Lower leg skin (tissue), 4 donors: Measurements from ENCODE around the gene BIN2. TPM values are rescaled to one million over a fixed set of nuclear protein-coding genes. Genes with fewer than 3 reads are reported as not detected.
A peak's percentile ranks its signal among the peaks of the same experiment; 100 is the strongest.

ENCODE experiments used
- DNase-seq, 2 donors: peaks; one replicate each; pipeline ENCODE4 v3.0.0-alpha.2; 2019; ENCODE audit warnings: low spot score in 2 of 2
- H3K4me3 ChIP-seq: fragments of 200-600 bp; sonication (generic); 2 replicates; pipeline ENCODE4 v1.5.1; 2017; ENCODE audit warnings: mild to moderate bottlenecking, low read depth; ENCODE audit not compliant: poor library complexity, severe bottlenecking
- POLR2A ChIP-seq, 2 donors: fragments of 450-650 bp; IDR thresholded peaks; one replicate each; pipeline ENCODE4 v1.6.1; 2016 to 2017; ENCODE audit warnings: antibody characterized with exemption in 2 of 2, mild to moderate bottlenecking in 1 of 2, moderate library complexity in 1 of 2
- WGBS, 2 donors: methylation state at CpG; one replicate each; pipeline ENCODE4 v1.1.5; 2018; 5-methylcytosine and 5-hydroxymethylcytosine counted together
- intact Hi-C: fragments of 100-400 bp; cut with DNase I; formaldehyde crosslinking; loops from one replicate; pipeline ENCODE4 v1.15.0; 2023; ENCODE audit warnings: low total_unique reads
- total RNA-seq, 4 donors: library from RNA; depleted of rRNA; stranded (reverse); fragments of >200 nt; gene quantifications; one replicate each; pipeline ENCODE4 v1.1.0, GENCODE V29; 2016
- TF ChIP-seq, protein P1 (sequence below), 3 donors: fragments of 450-650 bp; IDR thresholded peaks; one replicate each; pipeline ENCODE4 v1.5.1; 2016; ENCODE audit warnings: antibody characterized with exemption in 3 of 3, mild to moderate bottlenecking in 3 of 3, moderate library complexity in 2 of 3

Gene BIN2
- total RNA-seq = 1 to 10 TPM in 1 of 4 donors, under 1 TPM in 3; 0.38 to 2.4 (median 0.94) TPM

DNA sequence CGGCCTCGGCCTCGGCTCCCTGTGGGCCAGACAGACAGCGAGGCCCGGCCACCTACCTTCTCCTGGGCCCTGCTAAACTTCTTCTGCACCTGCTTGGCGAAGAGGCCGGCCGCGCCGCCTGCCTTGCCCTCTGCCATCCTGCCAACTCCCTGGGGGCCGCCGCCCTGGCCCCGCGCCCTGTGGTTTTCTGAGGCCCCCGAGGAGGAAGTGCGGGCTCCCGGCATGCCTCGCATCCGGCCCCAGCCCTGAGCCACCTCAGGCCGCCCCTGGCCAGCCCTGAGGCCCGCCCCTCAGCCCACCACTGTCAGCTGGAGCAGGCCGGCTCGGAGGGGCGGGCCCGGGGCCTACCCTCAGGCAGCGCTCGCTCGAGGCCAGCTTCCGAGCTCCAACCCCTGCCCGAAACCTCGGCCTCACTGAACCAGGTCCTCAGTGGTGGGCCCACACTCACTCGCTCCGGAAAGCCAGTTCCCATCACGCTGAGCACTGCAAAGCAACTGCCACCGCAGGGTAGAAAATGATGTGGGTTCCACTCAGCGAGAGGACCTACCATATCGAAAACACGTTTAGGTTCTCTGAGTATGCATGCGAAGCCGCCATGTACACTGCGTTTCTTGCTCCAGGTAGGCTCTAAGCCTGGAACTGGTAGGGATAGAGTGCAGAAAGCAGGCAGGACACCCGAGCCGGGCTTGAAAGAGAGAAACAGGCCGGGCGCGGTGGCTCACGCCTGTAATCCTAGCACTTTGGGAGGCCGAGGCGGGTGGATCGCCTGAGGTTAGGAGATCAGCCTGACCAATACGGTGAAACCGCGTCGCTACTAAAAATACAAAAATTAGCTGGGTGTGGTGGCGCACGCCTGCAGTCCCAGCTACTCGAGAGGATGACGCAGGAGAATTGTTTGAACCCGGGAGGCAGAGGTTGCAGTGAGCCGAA is at the start of gene BIN2:
Gene BIN2, minus strand, starts transcription at position 209 of the 930 bp plus-strand sequence. Its CDS starts 72 bp downstream, at position 137.
- WGBS, 2 donors = 90 to 91% methylated on average over 50 to 60 of the region's 60 CpGs
- peak in 1 of 2 donors; percentile 89 for DNase-seq
- no peak for TF ChIP-seq POLR2A (IDR thresholded peaks at IDR 0.05)
- intact Hi-C loops = no loop called here
- H3K4me3 ChIP-seq = no peak within 1 kb of the TSS

DNA sequence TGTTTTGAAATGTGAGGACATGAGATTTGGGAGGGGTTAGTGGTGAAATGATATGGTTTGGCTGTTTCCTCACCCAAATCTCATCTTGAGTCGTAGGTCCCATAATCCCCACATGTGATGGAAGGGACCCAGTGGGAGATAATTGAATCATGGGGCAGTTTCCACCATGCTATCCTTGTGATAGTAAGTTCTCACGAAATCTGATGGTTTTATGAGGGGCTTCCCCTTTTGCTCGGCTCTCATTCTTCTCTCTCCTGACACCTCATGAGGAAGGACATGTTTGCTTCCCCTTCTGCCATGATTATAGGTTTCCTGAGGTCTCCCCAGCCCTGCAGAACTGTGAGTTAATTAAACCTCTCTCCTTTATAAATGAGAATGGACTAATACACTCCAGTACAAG is 49.2 kb upstream of the BIN2 start:
- WGBS, 2 donors = 85% methylated on average over 3 of the region's 3 CpGs
- no peak overlapping the region for H3K4me3 ChIP-seq
- no peak for TF ChIP-seq POLR2A (IDR thresholded peaks at IDR 0.05)
- TF ChIP-seq, protein P1, sequence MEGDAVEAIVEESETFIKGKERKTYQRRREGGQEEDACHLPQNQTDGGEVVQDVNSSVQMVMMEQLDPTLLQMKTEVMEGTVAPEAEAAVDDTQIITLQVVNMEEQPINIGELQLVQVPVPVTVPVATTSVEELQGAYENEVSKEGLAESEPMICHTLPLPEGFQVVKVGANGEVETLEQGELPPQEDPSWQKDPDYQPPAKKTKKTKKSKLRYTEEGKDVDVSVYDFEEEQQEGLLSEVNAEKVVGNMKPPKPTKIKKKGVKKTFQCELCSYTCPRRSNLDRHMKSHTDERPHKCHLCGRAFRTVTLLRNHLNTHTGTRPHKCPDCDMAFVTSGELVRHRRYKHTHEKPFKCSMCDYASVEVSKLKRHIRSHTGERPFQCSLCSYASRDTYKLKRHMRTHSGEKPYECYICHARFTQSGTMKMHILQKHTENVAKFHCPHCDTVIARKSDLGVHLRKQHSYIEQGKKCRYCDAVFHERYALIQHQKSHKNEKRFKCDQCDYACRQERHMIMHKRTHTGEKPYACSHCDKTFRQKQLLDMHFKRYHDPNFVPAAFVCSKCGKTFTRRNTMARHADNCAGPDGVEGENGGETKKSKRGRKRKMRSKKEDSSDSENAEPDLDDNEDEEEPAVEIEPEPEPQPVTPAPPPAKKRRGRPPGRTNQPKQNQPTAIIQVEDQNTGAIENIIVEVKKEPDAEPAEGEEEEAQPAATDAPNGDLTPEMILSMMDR (IDR thresholded peaks at IDR 0.05) = no peak
- DNase-seq = no peak
- intact Hi-C loops = no loop called here

DNA sequence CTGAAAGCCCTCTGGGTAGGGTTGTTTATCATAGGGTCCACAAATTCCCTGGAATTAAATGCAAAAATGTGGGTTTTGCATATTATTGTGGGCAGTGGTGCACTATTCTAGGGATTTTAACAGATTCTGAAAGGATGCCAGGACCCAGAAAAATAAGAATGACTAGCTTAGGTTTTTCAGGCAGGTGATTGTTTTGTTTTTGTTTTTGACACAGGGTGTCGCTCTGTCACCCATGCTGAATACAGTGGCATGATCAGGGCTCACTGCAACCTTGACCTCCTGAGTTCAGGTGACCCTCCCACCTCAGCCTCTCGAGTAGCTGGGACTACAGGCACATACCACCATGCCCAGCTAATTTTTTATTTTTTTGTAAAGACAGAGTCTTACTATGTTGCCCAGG is 48.0 kb upstream of the BIN2 start:
- intact Hi-C loops = no loop called here
- no peak for TF ChIP-seq POLR2A (IDR thresholded peaks at IDR 0.05)
- TF ChIP-seq, protein P1 (IDR thresholded peaks at IDR 0.05) = no peak
- no peak overlapping the region for H3K4me3 ChIP-seq
- no peak for DNase-seq
- 91 to 100% methylated on average over 2 of the region's 2 CpGs for WGBS, 2 donors

DNA sequence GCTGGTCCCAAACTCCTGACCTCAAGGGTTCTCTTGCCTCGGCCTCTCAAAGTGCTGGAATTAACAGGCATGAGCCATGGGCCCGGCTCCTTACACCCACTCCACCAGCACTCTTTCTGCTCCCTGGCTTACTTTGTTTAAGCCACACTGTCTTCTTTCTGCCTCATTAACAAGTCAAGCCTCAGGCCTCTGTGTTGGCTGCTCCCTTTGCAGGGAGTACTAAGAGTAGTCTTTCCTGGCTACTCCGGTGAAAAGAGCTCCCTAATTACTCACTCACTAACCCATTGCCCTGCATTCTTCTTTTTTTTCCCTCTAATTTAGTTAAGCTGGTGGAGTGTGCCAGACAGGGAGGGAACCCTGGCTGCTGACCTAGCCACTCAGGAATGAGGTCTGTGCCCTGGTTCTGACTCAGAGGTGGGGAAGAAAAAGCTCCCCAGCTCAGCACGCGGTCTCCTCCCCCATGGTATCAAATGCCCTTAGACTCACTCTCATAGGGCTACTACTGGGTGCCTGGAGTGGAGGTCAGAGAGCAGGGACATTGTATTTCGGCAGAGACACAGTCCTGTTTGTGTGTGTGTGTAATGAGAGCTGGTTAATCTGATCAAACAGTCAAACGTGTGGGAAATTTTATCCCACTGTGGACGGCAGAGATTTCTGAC is 47.5 kb upstream of the BIN2 start:
- H3K4me3 ChIP-seq = no peak overlapping the region
- 17 to 24% methylated on average over 8 of the region's 8 CpGs for WGBS, 2 donors
- TF ChIP-seq, protein P1 (IDR thresholded peaks at IDR 0.05) = no peak
- TF ChIP-seq POLR2A (IDR thresholded peaks at IDR 0.05) = no peak
- intact Hi-C loops = no loop called here
- DNase-seq = peak in 1 of 2 donors; percentile 42

DNA sequence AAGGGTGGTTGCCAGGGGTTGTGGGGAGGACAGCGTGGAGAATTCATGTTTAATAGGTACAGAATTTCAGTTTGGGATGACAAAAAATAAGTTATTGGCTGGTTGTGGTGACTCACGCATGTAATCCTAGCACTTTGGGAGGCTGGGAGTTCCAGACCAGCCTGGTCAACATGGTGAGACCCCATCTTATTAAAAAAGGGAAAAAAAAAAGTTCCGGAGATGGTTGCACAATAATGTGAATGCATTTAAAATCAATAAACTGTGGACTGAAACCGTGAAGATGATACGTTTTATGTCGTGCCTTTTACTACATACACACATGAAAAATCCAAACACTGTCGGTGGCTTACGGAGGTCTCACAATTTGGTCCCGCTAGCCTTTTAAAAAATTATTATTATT is 46.7 kb upstream of the BIN2 start:
- intact Hi-C loops = no loop called here
- DNase-seq = no peak
- WGBS, 2 donors = 90 to 92% methylated on average over 9 of the region's 9 CpGs
- no peak overlapping the region for H3K4me3 ChIP-seq
- no peak for TF ChIP-seq POLR2A (IDR thresholded peaks at IDR 0.05)
- TF ChIP-seq, protein P1 (IDR thresholded peaks at IDR 0.05) = no peak

DNA sequence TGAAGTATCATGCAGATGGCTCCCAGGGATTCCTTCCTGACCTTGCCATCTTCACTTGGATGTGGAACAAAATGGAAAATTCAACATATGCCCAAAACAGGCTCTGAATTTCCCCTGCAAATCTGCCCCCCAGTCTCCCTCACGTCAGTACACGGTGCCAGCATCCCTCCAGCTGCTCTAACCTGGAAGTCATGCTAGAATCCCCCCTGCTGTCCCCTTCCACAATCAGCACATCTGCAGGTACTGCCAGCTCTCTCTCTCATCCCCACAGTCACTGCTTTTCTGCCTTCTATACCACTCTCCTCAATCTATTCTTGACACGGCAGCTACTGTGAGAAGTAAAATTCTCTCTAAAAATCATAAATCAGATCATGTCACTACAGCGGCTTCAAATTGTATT is 45.6 kb upstream of the BIN2 start:
- WGBS, 2 donors = 80 to 84% methylated on average over 4 of the region's 4 CpGs
- intact Hi-C loops = no loop called here

More for the DNA sequence above, 45.6 kb upstream of the BIN2 start:
- no peak overlapping the region for H3K4me3 ChIP-seq
- no peak for DNase-seq
- TF ChIP-seq POLR2A (IDR thresholded peaks at IDR 0.05) = no peak
- TF ChIP-seq, protein P1 (IDR thresholded peaks at IDR 0.05) = no peak
